HUES6 (cell line): ENCODE data around the gene SHLD1.
"Not testable (repeated sequence)": the region's sequence is repeated elsewhere in the genome, so short reads cannot be mapped to it uniquely, and the experiment has no call there.

ENCODE experiments used
- H3K27ac ChIP-seq: 2 replicates; pipeline ENCODE4 v1.7.0; 2013; ENCODE audit warnings: low read depth, mild to moderate bottlenecking, low read length, inconsistent platforms
- H3K27me3 ChIP-seq: 2 replicates; pipeline ENCODE4 v1.6.1; 2013; ENCODE audit warnings: low read length; ENCODE audit not compliant: control insufficient read depth, insufficient read depth
- H3K36me3 ChIP-seq: 2 replicates; pipeline ENCODE4 v1.6.1; 2013; ENCODE audit warnings: low read length; ENCODE audit not compliant: control insufficient read depth, insufficient read depth
- H3K4me1 ChIP-seq: 2 replicates; pipeline ENCODE4 v1.6.1; 2013; ENCODE audit warnings: low read length; ENCODE audit not compliant: control insufficient read depth, insufficient read depth
- H3K4me3 ChIP-seq: 2 replicates; pipeline ENCODE4 v1.5.1; 2013; ENCODE audit warnings: low read depth, low read length
- H3K9ac ChIP-seq: one replicate; pipeline ENCODE4 v1.6.1; 2013; ENCODE audit warnings: mild to moderate bottlenecking, low read length
- H3K9me3 ChIP-seq: 2 replicates; pipeline ENCODE4 v1.6.1; 2013; ENCODE audit warnings: low read depth, low read length; ENCODE audit not compliant: control insufficient read depth, insufficient read depth

Gene SHLD1

DNA sequence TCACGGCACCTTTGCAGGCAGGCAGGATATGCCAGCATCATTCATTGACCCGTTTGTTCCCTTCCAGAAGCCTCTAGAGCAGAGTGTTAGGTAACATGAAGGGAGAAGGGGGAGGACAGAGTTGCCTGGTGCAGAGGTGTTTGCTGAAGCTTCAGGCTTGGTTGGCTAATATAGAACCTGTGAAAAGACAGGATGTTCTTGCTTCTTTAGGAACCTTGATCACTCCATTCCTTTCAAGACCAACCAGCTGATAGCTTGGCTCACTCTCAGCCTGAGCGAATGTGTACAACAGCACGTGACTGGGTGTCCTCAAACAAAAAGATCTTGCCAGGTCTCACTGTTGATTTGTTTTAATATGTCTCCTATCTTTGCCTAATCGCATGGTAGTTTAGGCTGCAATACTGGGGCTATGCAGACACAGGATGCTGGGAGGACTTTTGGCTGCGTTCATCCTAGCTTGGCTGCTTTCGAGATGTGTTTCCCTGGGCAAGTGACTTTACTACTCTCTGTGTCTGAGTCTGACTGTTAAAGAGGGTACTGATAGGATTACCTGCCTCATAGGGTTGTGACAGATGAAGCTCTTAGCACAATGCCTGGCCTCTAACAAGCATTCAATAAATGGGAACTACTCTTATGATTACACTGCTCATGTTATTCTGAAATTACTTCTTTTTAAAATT lies 16.0 kb downstream of the SHLD1 start:
- Histone ChIP-seq H3K9ac (no peak overlapping the region), H3K27me3 (no peaks in the 10 kb centered on the region), H3K27ac (no peak overlapping the region), H3K4me1 (peaks cover 3% of the 10 kb centered on the region; the same call in 1 of the 2 replicates), H3K9me3 (no peaks in the 10 kb centered on the region), H3K4me3 (no peak overlapping the region), H3K36me3 (no peaks in the 10 kb centered on the region)

DNA sequence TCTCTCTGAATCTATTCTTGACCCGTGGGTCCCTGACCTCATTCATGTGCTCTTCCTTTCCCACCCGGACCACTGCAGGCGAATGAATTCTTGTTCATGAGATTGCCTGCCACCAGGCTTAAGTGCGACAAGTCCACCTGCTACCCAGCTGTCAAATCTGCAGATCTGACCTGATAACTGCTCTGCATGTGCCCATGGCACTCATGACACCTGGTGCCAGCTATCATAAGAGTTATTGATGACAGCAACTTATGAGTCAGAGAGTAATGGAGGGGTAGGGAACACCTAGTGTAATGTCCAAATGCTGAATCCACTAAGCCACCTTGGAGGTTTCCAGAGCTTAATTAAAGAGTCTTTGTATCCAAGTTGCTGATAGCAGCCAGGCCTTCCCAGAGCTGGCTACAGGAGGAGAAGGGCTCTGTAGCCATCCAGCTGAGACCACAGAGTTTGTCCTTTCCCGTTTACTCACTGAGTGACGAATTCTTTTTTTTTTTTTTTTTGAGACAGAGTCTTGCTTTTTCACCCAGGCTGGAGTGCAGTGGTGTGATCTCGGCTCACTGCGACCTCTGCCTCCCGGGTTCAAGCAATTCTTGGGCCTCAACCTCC lies 17.4 kb downstream of the SHLD1 start:
- no peaks in the 10 kb centered on the region for H3K27me3 ChIP-seq
- H3K9ac ChIP-seq, result no peak overlapping the region
- H3K4me3 ChIP-seq, result no peak overlapping the region
- no peaks in the 10 kb centered on the region for H3K9me3 ChIP-seq
- H3K4me1 ChIP-seq, result peaks cover 3% of the 10 kb centered on the region; the same call in 1 of the 2 replicates
- no peak overlapping the region for H3K27ac ChIP-seq
- no peaks in the 10 kb centered on the region for H3K36me3 ChIP-seq

- H3K27ac ChIP-seq, result no peak overlapping the region
- H3K27me3 ChIP-seq, result no peaks in the 10 kb centered on the region
- no peaks in the 10 kb centered on the region for H3K9me3 ChIP-seq
- H3K4me3 ChIP-seq, result no peak overlapping the region
- 0 out of 2 replicates have a peak, but pooled peaks cover 4% of the 10 kb centered on the region for H3K4me1 ChIP-seq
- H3K9ac ChIP-seq, result no peak overlapping the region
- no peaks in the 10 kb centered on the region for H3K36me3 ChIP-seq
These were observed 20.2 kb downstream of the SHLD1 start for GRCh38 chr20:5770231-5770986.

DNA sequence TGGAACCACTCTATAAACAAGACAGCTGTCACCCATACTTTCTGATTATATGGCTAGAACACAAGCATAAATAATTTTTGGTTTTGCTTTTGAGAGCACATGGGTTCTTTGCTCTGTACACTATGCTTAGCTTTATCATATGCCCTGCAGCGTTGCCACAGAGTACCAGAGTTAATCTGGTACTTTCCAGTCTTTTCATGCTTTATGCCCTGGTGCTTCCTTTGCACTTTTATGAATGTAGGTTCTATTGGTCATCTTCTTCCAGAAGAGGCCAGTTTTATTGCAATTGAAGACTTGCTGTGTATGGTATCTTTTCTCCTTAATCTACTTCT lies 20.8 kb downstream of the SHLD1 start:
- Histone ChIP-seq H3K27me3 (no peaks in the 10 kb centered on the region), H3K9me3 (no peaks in the 10 kb centered on the region), H3K9ac (no peak overlapping the region), H3K36me3 (no peaks in the 10 kb centered on the region), H3K4me1 (0 out of 2 replicates have a peak, but pooled peaks cover 4% of the 10 kb centered on the region), H3K27ac (no peak overlapping the region), H3K4me3 (no peak overlapping the region)

DNA sequence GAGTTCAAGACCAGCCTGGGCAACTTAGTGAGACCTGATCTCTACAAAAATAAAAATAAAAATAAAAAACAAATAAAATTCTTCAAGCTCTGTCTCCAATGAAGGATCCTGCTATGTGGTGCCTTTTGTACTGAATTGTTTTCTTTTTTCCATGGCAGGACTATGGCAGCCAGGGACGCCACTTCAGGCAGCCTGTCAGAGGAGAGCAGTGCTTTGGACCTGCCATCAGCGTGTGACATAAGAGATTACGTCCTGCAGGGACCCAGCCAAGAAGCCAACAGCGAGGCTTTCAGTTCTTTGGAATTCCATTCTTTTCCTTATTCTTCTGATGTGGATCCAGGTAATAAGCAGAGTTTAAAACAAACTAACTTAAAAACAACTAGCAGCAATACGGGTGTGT lies 22.5 kb downstream of the SHLD1 start:
- Histone ChIP-seq H3K27me3 (no peaks in the 10 kb centered on the region), H3K36me3 (no peaks in the 10 kb centered on the region), H3K4me3 (no peak overlapping the region), H3K9ac (no peak overlapping the region), H3K27ac (no peak overlapping the region), H3K9me3 (no peaks in the 10 kb centered on the region), H3K4me1 (0 out of 2 replicates have a peak, but pooled peaks cover 4% of the 10 kb centered on the region)

- H3K9ac ChIP-seq, result no peak overlapping the region
- no peak overlapping the region for H3K27ac ChIP-seq
- no peak overlapping the region for H3K4me3 ChIP-seq
- 0 out of 2 replicates have a peak, but pooled peaks cover 4% of the 10 kb centered on the region for H3K4me1 ChIP-seq
- H3K36me3 ChIP-seq, result no peaks in the 10 kb centered on the region
- H3K27me3 ChIP-seq, result no peaks in the 10 kb centered on the region
- H3K9me3 ChIP-seq, result no peaks in the 10 kb centered on the region
These were observed 23.4 kb downstream of the SHLD1 start for GRCh38 chr20:5773589-5773988.

- Histone ChIP-seq H3K36me3 (no peaks in the 10 kb centered on the region), H3K9ac (no peak overlapping the region), H3K4me1 (0 out of 2 replicates have a peak, but pooled peaks cover 4% of the 10 kb centered on the region), H3K4me3 (no peak overlapping the region), H3K9me3 (no peaks in the 10 kb centered on the region), H3K27ac (no peak overlapping the region), H3K27me3 (no peaks in the 10 kb centered on the region)
These were observed 25.9 kb downstream of the SHLD1 start for GRCh38 chr20:5776077-5776476.

DNA sequence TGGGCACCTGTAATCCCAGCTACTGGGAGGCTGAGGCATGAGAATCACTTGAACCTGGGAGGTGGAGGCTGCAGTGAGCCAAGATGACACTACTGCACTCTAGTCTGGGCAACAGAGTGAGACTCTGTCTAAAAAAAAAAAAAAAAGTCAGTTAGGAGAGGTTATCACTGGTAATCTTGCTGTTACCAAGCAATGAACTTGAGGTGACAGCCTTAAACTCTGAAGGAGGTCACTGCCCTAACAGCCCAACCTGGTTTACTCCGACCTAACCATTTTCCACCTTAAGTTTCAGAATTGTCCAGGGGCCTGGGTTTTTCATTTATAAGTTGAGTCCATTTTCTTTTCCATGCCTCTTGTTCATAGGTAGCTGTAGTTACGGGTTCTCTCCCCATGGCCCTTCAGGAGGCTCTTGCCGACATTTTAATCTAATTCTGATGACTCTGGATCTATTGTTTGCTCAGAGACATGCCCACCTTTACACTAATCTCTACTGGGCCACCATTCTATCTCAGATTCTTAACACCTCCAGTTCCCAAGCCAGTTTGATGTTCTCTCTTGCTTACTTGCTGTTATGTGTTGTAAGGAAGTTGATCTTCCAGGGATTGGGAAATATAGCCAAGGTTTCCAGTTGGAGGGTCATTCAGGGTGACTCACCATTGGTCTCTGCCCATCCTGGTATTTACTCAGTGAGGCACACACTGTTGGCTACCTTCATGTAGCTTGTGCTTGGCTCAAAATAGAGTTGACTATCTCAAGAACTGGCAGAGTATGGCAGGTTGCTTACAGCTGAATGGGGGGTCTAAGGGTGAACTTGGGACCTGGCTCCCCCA lies 29.1 kb downstream of the SHLD1 start:
- Histone ChIP-seq H3K36me3 (no peaks in the 10 kb centered on the region), H3K4me3 (no peak overlapping the region), H3K27ac (no peak overlapping the region), H3K27me3 (no peaks in the 10 kb centered on the region), H3K9me3 (no peaks in the 10 kb centered on the region), H3K4me1 (no peaks in the 10 kb centered on the region), H3K9ac (no peak overlapping the region)

GRCh38 chr20:5780846-5781217 lies 30.6 kb downstream of the SHLD1 start:
- Histone ChIP-seq H3K9ac (no peak overlapping the region), H3K4me1 (no peaks in the 10 kb centered on the region), H3K36me3 (no peaks in the 10 kb centered on the region), H3K4me3 (no peak overlapping the region), H3K27me3 (no peaks in the 10 kb centered on the region), H3K9me3 (no peaks in the 10 kb centered on the region), H3K27ac (no peak overlapping the region)

DNA sequence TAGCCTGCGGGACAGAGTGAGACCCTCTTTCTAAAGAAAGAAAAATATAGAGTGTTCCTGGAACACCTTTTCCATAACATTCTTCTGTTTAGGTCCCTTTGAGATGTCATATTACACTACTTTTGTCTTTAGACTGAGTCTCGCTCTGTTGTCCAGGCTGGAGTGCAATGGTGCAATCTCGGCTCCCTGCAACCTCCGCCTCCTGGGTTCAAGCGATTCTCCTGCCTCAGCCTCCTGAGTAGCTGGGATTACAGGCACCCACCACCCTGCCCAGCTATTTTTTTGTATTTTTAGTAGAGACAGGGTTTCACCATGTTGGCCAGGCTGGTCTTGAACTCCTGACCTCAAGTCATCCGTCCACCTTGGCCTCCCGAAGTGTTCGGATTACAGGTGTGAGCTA lies 31.2 kb downstream of the SHLD1 start:
- not testable (repeated sequence) for H3K27ac ChIP-seq, H3K36me3 ChIP-seq, H3K9ac ChIP-seq, H3K9me3 ChIP-seq, H3K27me3 ChIP-seq, H3K4me1 ChIP-seq, H3K4me3 ChIP-seq
